Kidney glomerular epithelial cell (primary cell): ENCODE data around the gene PAXIP1.
"Not testable (repeated sequence)": the region's sequence is repeated elsewhere in the genome, so short reads cannot be mapped to it uniquely, and the experiment has no call there.

Experiments
- DNase-seq: peaks from one replicate; lab custom pipeline; 2025; lab: John Stamatoyannopoulos, UW

Gene PAXIP1

GRCh38 chr7:154937837-154938236, 65.1 kb downstream of the PAXIP1 start:
- no peak for DNase-seq

GRCh38 chr7:154934353-154934952, 68.5 kb downstream of the PAXIP1 start:
- not testable (repeated sequence) for DNase-seq

GRCh38 chr7:154931906-154932305, 71.0 kb downstream of the PAXIP1 start:
- peak; percentile 21 for DNase-seq

DNA sequence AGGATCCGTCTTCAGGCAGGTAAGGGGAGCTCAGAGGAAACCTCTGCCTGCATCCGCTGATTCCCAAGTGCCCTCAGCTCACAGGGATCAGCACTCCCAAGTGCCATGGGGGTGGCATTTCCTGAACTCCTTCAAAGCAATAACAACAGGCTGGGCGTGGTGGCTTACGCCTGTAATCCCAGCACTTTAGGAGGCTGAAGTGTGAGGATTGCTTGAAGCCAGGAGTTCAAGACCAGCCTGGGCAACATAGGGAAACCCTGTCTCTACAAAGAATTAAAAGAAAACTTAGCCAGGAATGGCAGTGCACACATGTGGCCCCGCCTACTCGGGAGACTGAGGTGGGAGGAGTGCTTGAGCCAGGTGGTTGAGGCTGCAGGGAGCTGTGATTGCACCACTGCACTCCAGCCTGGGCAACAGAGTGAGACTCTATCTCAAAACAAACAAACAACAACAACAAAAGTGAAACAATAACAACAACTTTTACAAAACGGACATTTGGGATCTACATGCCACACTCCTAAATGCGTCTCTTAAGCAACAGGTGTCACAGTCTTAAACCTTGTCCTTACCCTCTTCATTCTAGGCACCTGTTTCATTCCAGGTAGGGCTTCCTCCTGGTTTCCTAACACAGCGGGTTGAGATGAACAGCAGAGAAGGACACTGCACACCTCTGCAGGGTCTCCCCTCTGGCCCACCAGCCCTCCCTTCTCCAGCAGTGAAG, 73.8 kb downstream of the PAXIP1 start:
- no peak for DNase-seq

DNA sequence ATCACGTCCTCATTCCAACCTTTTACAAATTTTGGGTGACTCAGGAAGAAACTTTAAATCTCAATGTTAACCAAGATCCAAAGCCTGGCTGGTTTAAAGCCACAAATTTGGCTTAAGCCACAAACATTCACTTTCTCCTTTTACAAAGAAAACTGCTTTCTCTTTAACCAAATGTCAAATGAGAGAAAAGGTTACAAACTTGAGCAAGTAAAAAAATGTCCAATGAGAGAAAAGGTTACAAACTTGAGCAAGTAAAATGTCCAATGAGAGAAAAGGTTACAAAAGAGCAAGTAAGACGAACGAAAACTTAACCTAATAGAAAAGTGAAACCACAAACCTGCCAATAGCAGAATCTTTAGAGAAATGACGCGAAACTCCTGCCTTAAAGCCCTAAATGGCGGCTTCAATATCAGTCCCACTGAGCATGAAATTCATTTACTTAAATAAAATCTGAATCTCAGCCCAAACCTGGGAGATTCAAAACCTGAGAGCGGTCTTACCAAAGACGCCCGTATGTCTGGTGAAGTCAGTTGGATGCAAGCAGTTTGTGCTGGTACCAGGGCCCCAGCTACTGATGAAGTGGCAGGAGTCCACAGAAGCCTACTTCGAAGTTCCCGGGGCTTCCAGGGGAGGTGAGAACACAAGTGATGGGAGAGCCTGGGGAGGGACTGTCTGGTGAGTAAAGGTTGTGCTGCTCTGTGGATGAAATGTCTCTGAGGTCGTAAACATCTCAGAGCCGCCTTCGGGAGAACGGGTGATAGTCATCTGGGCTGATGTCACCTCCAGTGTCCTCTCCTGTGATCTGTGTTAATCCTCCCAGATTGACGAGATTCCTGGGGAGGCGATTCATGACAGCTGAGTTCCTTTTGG, 74.6 kb downstream of the PAXIP1 start:
- DNase-seq: peak; percentile 98

- peak; percentile 66 for DNase-seq
These were observed 75.2 kb downstream of the PAXIP1 start for GRCh38 chr7:154927624-154928125.

DNA sequence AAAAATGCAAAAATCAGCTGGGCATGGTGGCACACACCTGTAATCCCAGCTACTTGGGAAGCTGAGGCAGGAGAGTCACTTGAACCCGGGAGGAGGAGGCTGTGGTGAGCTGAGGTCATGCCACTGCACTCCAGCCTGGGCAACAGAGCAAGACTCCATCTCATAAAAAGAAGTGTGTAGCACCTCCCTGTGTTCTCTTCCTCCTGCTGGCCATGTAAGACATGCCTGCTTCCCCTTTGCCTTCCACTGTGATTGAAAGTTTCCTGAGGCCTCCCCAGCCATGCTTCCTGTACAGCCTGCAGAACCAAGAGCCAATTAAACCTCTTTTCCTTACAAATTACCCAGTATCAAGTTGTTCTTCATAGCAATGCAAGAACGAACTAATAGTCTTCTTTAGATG, 80.5 kb downstream of the PAXIP1 start:
- DNase-seq: not testable (repeated sequence)

GRCh38 chr7:154919344-154920225, 83.3 kb downstream of the PAXIP1 start:
- no peak for DNase-seq

DNA sequence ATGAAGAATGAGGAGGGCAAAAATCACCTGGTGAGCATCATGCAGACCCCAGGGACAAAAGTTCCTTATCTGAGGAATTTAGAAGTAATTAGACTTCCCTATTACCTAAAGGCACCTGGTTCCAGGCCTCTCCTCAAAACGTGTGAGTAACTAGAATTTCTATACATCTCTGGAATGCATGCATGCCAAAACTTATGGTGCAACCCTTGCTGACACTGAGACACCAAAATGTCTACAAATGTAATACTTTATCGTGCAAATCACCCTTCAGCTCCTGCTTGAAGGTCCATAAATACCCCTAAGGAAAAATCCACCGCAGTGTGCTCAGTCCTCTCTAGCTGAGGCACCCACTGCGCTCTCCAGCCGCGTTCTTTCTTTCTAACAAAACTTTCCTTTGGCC, 84.2 kb downstream of the PAXIP1 start:
- no peak for DNase-seq

GRCh38 chr7:154918266-154918665, 84.7 kb downstream of the PAXIP1 start:
- DNase-seq: no peak

DNA sequence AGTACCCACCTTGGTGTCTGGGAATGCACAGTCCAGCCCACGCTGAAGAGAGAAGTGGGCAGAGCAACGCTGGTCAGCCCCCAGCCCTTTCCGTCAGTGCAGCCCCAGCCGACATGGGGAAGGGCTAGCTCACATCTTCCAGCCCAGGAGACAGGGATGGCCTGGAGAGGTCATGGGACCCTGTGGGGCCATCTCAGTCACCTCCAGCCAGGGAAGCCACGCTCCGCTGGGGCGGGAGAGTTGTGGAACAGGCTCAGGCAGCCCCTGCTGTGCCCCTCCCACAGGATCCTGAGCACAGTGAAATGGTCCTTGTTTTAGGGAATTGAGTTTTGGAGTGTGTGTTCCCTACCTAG, 85.1 kb downstream of the PAXIP1 start:
- no peak for DNase-seq

- DNase-seq: no peak
These were observed 85.8 kb downstream of the PAXIP1 start for GRCh38 chr7:154916856-154917807.

- no peak for DNase-seq
These were observed 86.5 kb downstream of the PAXIP1 start for GRCh38 chr7:154916381-154916780.

- no peak for DNase-seq
These were observed 87.3 kb downstream of the PAXIP1 start for GRCh38 chr7:154915600-154915999.

GRCh38 chr7:154914996-154915380, 87.9 kb downstream of the PAXIP1 start:
- no peak for DNase-seq

DNA sequence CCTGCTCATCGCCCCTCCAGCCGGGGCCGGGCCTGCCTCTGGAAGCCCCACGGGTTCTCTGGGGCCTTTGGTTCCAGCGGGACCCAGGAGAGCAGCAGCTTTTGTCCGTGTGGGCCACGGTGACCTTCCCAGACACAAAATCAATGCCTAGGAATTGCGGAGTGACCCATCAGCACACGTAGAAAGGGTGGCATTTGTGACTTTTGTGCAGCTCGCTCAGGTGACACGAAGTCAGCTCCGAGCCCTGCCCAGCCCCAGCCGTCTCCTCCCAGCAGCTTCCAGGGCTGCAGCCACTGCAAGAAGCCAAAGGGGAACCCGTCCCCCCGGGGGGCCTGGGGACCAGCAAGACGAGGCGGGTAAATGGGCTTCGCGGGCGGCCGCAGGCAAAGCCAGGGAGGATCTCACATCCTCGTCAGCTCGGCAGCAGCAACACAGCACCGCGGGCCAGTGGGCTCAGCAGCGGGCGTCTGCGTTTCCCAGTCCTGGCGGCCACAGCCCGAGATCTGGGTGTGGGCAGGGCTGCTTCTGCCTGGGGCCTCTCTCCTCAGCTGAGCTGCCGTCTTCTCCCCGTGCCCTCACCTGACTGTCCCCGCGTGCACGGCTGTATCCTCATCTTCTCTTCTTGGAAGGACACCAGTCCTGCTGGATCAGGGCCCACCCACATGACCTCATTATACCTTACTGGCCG, 88.5 kb downstream of the PAXIP1 start:
- DNase-seq: no peak

GRCh38 chr7:154913638-154914307, 89.2 kb downstream of the PAXIP1 start:
- DNase-seq: peak; percentile 49

DNA sequence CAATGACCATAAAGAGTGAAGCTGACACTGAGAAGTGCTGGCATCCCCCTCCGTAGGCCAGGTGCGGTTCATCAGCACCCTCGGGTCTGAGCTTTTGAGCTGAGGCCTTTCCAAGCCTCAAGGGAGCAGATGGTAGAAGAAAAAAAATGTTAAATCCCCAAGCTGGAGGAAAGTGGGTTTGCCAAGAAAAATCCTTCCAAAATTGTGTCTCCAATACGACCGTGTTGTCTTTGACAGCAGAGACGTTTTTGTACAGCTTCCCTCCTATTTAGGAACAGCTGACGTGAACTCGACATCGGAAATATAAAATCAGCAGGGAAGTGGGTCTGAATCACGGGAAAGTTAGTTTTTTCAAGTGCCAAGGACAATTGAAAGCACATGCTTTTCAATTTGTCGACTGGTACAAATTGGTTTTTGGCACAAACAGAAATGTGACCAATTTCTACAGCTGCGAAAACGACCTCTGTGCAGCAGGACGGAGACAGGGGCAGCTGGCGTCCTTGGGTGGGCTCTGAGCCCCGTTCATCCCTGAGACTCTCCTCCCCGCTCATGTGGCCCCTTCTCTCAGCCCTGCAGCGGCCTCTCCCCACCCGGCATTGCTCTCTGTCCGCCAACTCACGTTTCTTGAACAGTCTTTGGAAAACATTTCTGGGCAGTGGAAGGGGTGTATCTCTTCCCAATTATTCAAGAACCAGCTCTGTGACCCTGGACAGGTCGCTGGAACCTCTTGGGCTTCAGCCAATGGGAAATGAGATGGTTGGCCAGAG, 89.9 kb downstream of the PAXIP1 start:
- DNase-seq: no peak
